HepG2 (cell line): ENCODE measurements around the gene MAP1LC3C.

Experiments
- AFF4 ChIP-seq: sonication (generic); formaldehyde crosslinking; IDR thresholded peaks from 2 replicates; pipeline ENCODE4 v1.4.0; 2020; ENCODE audit warnings: missing genetic modification reagents
- ATF6 ChIP-seq: sonication (generic); formaldehyde crosslinking; conservative IDR thresholded peaks from 2 replicates; pipeline ENCODE4 v1.4.0; 2020; ENCODE audit warnings: missing genetic modification reagents
- BHLHE40 ChIP-seq: IDR thresholded peaks from 2 replicates; pipeline ENCODE4 v1.6.1; 2011; ENCODE audit warnings: low read length, improper control_type of control experiment
- CEBPB ChIP-seq: IDR thresholded peaks from 2 replicates; pipeline ENCODE4 v1.6.1; 2011; ENCODE audit warnings: low read depth, low read length, improper control_type of control experiment, borderline replicate concordance
- CHCHD3 ChIP-seq: sonication (generic); formaldehyde crosslinking; IDR thresholded peaks from 2 replicates; pipeline ENCODE4 v1.8.0; 2022; ENCODE audit warnings: mild to moderate bottlenecking, missing genetic modification reagents, moderate library complexity
- CTCF ChIP-seq: sonication (generic); formaldehyde crosslinking; IDR thresholded peaks from 2 replicates; pipeline ENCODE4 v1.5.0; 2020; ENCODE audit warnings: mild to moderate bottlenecking, missing genetic modification reagents, moderate library complexity
- ETV6 ChIP-seq: sonication (generic); formaldehyde crosslinking; conservative IDR thresholded peaks from 2 replicates; pipeline ENCODE4 v1.4.0; 2020; ENCODE audit warnings: missing genetic modification reagents
- FIP1L1 ChIP-seq: fragments of 200-400 bp; formaldehyde crosslinking; IDR thresholded peaks from 2 replicates; pipeline ENCODE4 v1.6.1; 2018; ENCODE audit warnings: low read depth, mild to moderate bottlenecking, low read length, moderate library complexity, borderline replicate concordance; ENCODE audit not compliant: insufficient read depth
- GTF2F1 ChIP-seq: fragments of 150-350 bp; IDR thresholded peaks from 2 replicates; pipeline ENCODE4 v1.6.1; 2014; ENCODE audit warnings: low read length
- MAFK ChIP-seq, 2 experiments: IDR thresholded peaks in 1 of 2; conservative IDR thresholded peaks in 1 of 2; 2 replicates each; pipeline ENCODE4 v1.6.1; 2011; ENCODE audit warnings: improper control_type of control experiment in 2 of 2, low read length in 2 of 2
- MAX ChIP-seq: IDR thresholded peaks from 2 replicates; pipeline ENCODE4 v1.6.1; 2012; ENCODE audit warnings: inconsistent platforms
- POLR2A ChIP-seq, 2 experiments: IDR thresholded peaks; 2 replicates each; pipeline ENCODE4 v1.6.1; 2011; ENCODE audit warnings: low read depth in 2 of 2, low read length in 2 of 2, mild to moderate bottlenecking in 1 of 2, moderate library complexity in 1 of 2; ENCODE audit not compliant: insufficient read depth in 1 of 2
- SP2 ChIP-seq: sonication (generic); formaldehyde crosslinking; IDR thresholded peaks from 2 replicates; pipeline ENCODE4 v1.5.1; 2020; ENCODE audit warnings: mild to moderate bottlenecking, missing genetic modification reagents
- ZNF138 ChIP-seq: sonication (generic); formaldehyde crosslinking; IDR thresholded peaks from 2 replicates; pipeline ENCODE4 v1.5.0; 2020; ENCODE audit warnings: mild to moderate bottlenecking, low read depth, missing genetic modification reagents

GRCh38 chr1:241968611-241969010, 30.3 kb downstream of the MAP1LC3C start:
- TF ChIP-seq POLR2A (IDR thresholded peaks at IDR 0.05; ENCODE audit: insufficient read depth in 1 of 2, low read depth in 2 of 2, low read length in 2 of 2) (no peak), FIP1L1 (no peak), ATF6 (CRISPR knock-in tag) (no peak), MAX (no peak), BHLHE40 (no peak), MAFK (conservative IDR thresholded peaks at IDR 0.05 in 1 of 2, IDR thresholded peaks at IDR 0.05 in 1 of 2; ENCODE audit: low read length in 2 of 2) (no peak), CHCHD3 (CRISPR knock-in tag) (no peak), ZNF138 (CRISPR knock-in tag) (no peak), CEBPB (no peak), GTF2F1 (no peak), CTCF (no peak), SP2 (CRISPR knock-in tag) (no peak), ETV6 (CRISPR knock-in tag) (no peak), AFF4 (CRISPR knock-in tag) (no peak)
